Hematopoietic multipotent progenitor cell treated with erythropoietin and hydrocortisone succinate and interleukin-3 and kit ligand, for 8 days (in vitro differentiated cells): ENCODE measurements around the gene BTG4.

Experiments used
- DNase-seq: peaks from one replicate; pipeline ENCODE4 v3.0.0-alpha.2; 2015

BTG4 gene

DNA sequence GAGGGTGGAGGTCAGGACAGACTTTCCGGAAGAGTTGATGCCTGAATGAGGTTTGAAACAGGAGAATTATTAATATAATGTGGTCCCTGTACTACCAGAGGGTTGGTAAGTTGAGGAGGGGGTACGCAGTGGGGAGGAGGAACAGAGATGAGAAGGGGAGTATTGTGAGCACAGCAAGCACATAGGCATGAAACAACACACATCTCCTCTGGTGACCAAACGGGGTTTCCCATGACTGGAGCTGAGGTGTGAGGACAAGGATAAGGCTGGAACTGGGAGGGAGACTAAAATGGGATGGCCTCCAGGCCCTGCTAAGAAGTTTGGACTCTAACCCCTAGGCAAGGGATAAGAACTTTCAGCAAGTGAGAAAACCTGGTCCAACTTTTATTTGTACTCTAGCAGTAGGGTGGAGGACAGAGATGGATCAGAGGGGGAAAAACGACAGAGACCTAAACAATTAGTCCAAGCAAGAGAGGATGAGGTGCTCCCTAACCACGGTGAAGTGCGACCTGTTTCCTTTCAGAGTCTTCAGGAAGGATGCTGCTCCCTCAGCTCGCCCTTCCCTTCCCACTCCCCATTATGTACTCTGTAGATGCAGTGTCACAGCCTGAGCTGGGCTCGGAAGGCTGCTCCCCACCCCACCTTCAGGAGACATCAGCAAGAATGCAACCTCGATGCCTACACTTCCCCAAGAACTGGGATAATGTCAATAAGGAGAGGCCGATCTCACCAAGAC lies 59.2 kb downstream of the BTG4 start:
- DNase-seq, result no peak

DNA sequence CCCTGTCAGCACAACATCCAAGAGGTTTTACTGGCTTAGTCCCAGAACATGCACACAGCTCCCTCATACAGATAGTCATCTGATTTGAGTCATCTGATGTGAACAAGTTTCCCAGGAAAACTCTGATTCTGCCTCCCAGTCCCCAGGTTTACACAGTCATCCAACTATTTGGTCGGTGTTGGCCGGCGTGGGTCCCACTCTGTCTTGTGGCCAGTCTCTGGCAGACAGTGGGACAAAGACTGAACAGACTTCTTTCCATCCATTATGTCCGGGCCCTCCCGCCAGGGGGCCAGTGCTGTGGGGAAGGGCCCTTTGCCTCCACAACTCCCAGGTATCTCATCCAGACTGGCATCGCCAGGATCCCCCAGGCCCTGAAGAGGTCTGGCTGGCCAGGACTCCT lies 60.0 kb downstream of the BTG4 start:
- DNase-seq, result no peak

DNA sequence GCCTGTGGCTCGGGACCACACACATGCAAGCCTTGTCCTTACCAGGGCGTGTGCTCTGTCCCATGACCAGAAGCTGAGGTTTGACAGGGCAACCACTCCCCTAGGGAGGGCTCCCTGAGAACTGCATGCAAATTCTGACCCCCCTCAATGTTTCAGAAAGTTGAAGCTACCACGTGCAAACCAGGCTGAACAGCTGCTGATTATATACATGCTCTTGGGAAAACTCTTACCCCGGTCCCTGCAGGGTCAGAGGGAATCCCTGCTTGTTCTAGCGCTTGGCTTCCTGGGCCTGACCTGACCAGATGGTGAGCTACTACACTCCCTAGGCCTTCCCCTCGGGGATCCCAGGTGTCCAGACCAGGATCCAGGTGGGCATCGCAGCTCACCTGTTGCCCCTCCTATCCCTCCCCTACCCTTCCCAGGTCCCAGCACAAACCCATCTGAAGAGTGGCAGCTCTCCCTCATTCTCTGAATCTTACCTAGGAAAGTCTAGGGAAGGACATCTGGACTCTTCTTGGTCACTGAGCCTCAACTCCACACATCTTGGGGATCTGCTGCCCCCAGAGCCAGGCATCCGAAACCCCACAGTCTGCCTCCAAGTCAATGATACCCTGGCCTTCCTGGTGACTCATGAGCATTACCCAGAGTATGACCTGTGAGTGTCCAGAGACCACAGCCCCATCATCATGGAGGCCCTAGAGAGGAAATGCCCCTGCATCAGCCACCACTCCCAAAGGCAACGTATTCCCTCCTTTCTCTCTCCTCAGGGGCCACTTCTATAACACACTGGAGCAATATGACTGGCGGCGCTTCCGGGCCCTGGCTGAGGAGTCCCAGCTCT lies 61.5 kb downstream of the BTG4 start:
- no peak for DNase-seq

- DNase-seq, result no peak
These were observed 62.3 kb downstream of the BTG4 start for GRCh38 chr11:111449696-111450479.

GRCh38 chr11:111448831-111449557 lies 63.2 kb downstream of the BTG4 start:
- no peak for DNase-seq

- DNase-seq, result no peak
These were observed 63.8 kb downstream of the BTG4 start for GRCh38 chr11:111448414-111448813.

- no peak for DNase-seq
These were observed 64.3 kb downstream of the BTG4 start for GRCh38 chr11:111447931-111448330.

GRCh38 chr11:111447112-111447471 lies 65.1 kb downstream of the BTG4 start:
- DNase-seq, result no peak

GRCh38 chr11:111446404-111447111 lies 65.6 kb downstream of the BTG4 start:
- DNase-seq, result peak; percentile 88

DNA sequence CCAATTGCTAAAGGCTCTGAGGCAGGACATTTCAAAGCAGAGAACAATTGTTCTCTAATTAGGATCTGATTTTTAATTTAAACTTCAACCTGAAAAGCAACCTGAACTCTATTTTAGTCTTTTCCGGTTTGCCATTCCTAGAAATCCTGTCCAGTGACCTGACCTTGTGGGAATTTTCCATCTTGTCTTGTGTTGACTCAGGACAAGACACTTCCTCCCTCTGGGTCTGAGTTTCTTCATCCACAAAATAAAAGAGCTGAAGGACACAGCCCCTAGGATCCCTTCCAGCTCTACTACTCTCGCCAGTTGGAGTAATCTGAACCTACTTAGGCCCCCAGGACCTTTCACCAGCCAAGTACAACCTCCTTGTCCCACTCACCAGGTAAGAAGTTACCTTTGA lies 66.6 kb downstream of the BTG4 start:
- no peak for DNase-seq
